ENCODE data around the gene SLC45A3. TPM values are rescaled to one million over a fixed set of nuclear protein-coding genes. Genes with fewer than 3 reads are reported as not detected.

The SLC45A3 gene
- polyA plus RNA-seq, 1 donor (not counting 4 experiments of a cell fraction or from before 2014, with no cell fraction given), result 2.5 TPM

GRCh38 chr1:205701891-205702290, 21.6 kb upstream of the SLC45A3 start:
- FAIRE-seq (no peak), DNase-seq (ENCODE audit: low read depth, low spot score) (no peak)
- Histone ChIP-seq H4K20me1 (ENCODE audit: control insufficient read depth, extremely low read depth, insufficient read depth, low read length) (no peaks in the 10 kb centered on the region), H2AFZ (ENCODE audit: control insufficient read depth, low read length) (no peak overlapping the region), H3K36me3 (ENCODE audit: control insufficient read depth in 2 of 2, extremely low read depth in 1 of 2, insufficient read depth in 2 of 2, low read length in 2 of 2) (peaks cover 3 to 10% of the 10 kb centered on the region in 2 experiments), H3K9me3 (ENCODE audit: control insufficient read depth, low read depth, low read length) (no peaks in the 10 kb centered on the region), H3K9ac (ENCODE audit: control insufficient read depth, extremely low read depth, insufficient read depth, low read length) (no peak overlapping the region), H3K79me2 (ENCODE audit: control insufficient read depth, insufficient read depth, low read length) (no peaks in the 10 kb centered on the region), H3K9me1 (ENCODE audit: control insufficient read depth, extremely low read depth, insufficient read depth, low read length) (no peaks in the 10 kb centered on the region), H3K4me3 (ENCODE audit: control insufficient read depth in 2 of 3, extremely low read depth in 1 of 3, insufficient read depth in 2 of 3, low read depth in 1 of 3, low read length in 3 of 3) (no peak overlapping the region), H3K27me3 (ENCODE audit: control insufficient read depth, extremely low read depth, insufficient read depth, low read length) (no peaks in the 10 kb centered on the region), H3K4me2 (ENCODE audit: control insufficient read depth, extremely low read depth, insufficient read depth, low read depth, low read length) (no peak overlapping the region), H3K4me1 (ENCODE audit: control insufficient read depth, extremely low read depth, insufficient read depth, low read length) (no peaks in the 10 kb centered on the region), H3K27ac (ENCODE audit: control insufficient read depth, insufficient read depth, low read length) (no peak overlapping the region)
- TF ChIP-seq EZH2 (IDR thresholded peaks at IDR 0.05; ENCODE audit: low read length) (no peak), CTCF (optimal IDR thresholded peaks at IDR 0.05 in 1 of 3, IDR thresholded peaks at IDR 0.05 in 1 of 3, conservative IDR thresholded peaks at IDR 0.05 in 1 of 3; ENCODE audit: extremely low read depth in 1 of 3, insufficient read depth in 2 of 3, low read length in 3 of 3) (no peak)
- dilution Hi-C loops (cut with MboI; ENCODE audit: extremely low pct_ligation_motif_present, low sequenced_read_pairs), result no loop called here

GRCh38 chr1:205701420-205701819, 21.1 kb upstream of the SLC45A3 start:
- Histone ChIP-seq H3K27me3 (ENCODE audit: control insufficient read depth, extremely low read depth, insufficient read depth, low read length) (no peaks in the 10 kb centered on the region), H3K9ac (ENCODE audit: control insufficient read depth, extremely low read depth, insufficient read depth, low read length) (no peak overlapping the region), H3K4me3 (ENCODE audit: control insufficient read depth in 2 of 3, extremely low read depth in 1 of 3, insufficient read depth in 2 of 3, low read depth in 1 of 3, low read length in 3 of 3) (no peak overlapping the region), H4K20me1 (ENCODE audit: control insufficient read depth, extremely low read depth, insufficient read depth, low read length) (no peaks in the 10 kb centered on the region), H3K36me3 (ENCODE audit: control insufficient read depth in 2 of 2, extremely low read depth in 1 of 2, insufficient read depth in 2 of 2, low read length in 2 of 2) (peaks cover 3 to 8% of the 10 kb centered on the region in 2 experiments), H3K27ac (ENCODE audit: control insufficient read depth, insufficient read depth, low read length) (no peak overlapping the region), H3K4me1 (ENCODE audit: control insufficient read depth, extremely low read depth, insufficient read depth, low read length) (no peaks in the 10 kb centered on the region), H2AFZ (ENCODE audit: control insufficient read depth, low read length) (no peak overlapping the region), H3K79me2 (ENCODE audit: control insufficient read depth, insufficient read depth, low read length) (no peaks in the 10 kb centered on the region), H3K4me2 (ENCODE audit: control insufficient read depth, extremely low read depth, insufficient read depth, low read depth, low read length) (no peak overlapping the region), H3K9me3 (ENCODE audit: control insufficient read depth, low read depth, low read length) (no peaks in the 10 kb centered on the region), H3K9me1 (ENCODE audit: control insufficient read depth, extremely low read depth, insufficient read depth, low read length) (no peaks in the 10 kb centered on the region)
- no peak for TF ChIP-seq EZH2 (IDR thresholded peaks at IDR 0.05; ENCODE audit: low read length)
- no peak for TF ChIP-seq CTCF (optimal IDR thresholded peaks at IDR 0.05 in 1 of 3, IDR thresholded peaks at IDR 0.05 in 1 of 3, conservative IDR thresholded peaks at IDR 0.05 in 1 of 3; ENCODE audit: extremely low read depth in 1 of 3, insufficient read depth in 2 of 3, low read length in 3 of 3)
- dilution Hi-C loops (cut with MboI; ENCODE audit: extremely low pct_ligation_motif_present, low sequenced_read_pairs), result no loop called here
- FAIRE-seq, result no peak
- DNase-seq (ENCODE audit: low read depth, low spot score), result no peak

All from keratinocyte (primary cell).